Glutamatergic neuron (in vitro differentiated cells): ENCODE measurements around the gene CCDC192. TPM values are rescaled to one million over a fixed set of nuclear protein-coding genes. Genes with fewer than 3 reads are reported as not detected.
"Not testable (repeated sequence)": the region's sequence is repeated elsewhere in the genome, so short reads cannot be mapped to it uniquely, and the experiment has no call there.

Source experiments
- DNase-seq: peaks from one replicate; pipeline ENCODE4 v3.0.0; 2022
- H3K27ac Mint-ChIP-seq: one replicate; pipeline ENCODE4 v1.8.0; 2020; ENCODE audit warnings: mild to moderate bottlenecking, mixed read lengths, inconsistent platforms; ENCODE audit not compliant: unreplicated experiment
- H3K27me3 Mint-ChIP-seq: one replicate; pipeline ENCODE4 v1.8.0; 2020; ENCODE audit warnings: mild to moderate bottlenecking, moderate library complexity, mixed read lengths, inconsistent platforms; ENCODE audit not compliant: unreplicated experiment
- H3K36me3 Mint-ChIP-seq: one replicate; pipeline ENCODE4 v1.8.0; 2020; ENCODE audit warnings: mild to moderate bottlenecking, mixed read lengths, inconsistent platforms; ENCODE audit not compliant: unreplicated experiment
- H3K4me1 Mint-ChIP-seq: one replicate; pipeline ENCODE4 v1.8.0; 2020; ENCODE audit warnings: mild to moderate bottlenecking, low read depth, mixed read lengths, inconsistent platforms; ENCODE audit not compliant: unreplicated experiment
- H3K4me3 Mint-ChIP-seq: one replicate; pipeline ENCODE4 v1.8.0; 2020; ENCODE audit warnings: mild to moderate bottlenecking, mixed read lengths, inconsistent platforms; ENCODE audit not compliant: unreplicated experiment
- H3K9me3 Mint-ChIP-seq: one replicate; pipeline ENCODE4 v1.8.0; 2020; ENCODE audit warnings: mild to moderate bottlenecking, moderate library complexity, mixed read lengths, inconsistent platforms; ENCODE audit not compliant: unreplicated experiment
- CTCF ChIP-seq: fragments of 200-600 bp; sonication (generic); IDR thresholded peaks from one replicate; pipeline ENCODE4 v1.5.0; 2021; ENCODE audit not compliant: partially characterized antibody, unreplicated experiment
- total RNA-seq: library from RNA; stranded (reverse); fragmentation: NEBNext Ultra II Directional; extraction: Animal tissue kit (Norgen Biotek cat#: 25700); gene quantifications from one replicate; pipeline ENCODE4 v1.2.1, GENCODE V29; 2021; ENCODE audit not compliant: unreplicated experiment

CCDC192 gene
- total RNA-seq, 1 donor from 2014 or later, result not detected

GRCh38 chr5:127718181-127718580, 15.0 kb downstream of the CCDC192 start:
- peaks cover 22% of the 10 kb centered on the region for H3K36me3 Mint-ChIP-seq
- peaks cover 5% of the 10 kb centered on the region for H3K4me1 Mint-ChIP-seq
- no peaks in the 10 kb centered on the region for H3K9me3 Mint-ChIP-seq
- DNase-seq, result no peak
- H3K27me3 Mint-ChIP-seq, result no peaks in the 10 kb centered on the region
- H3K4me3 Mint-ChIP-seq, result no peak overlapping the region
- peak overlapping the region; percentile 36 for H3K27ac Mint-ChIP-seq
- no peak for TF ChIP-seq CTCF

- H3K4me1 Mint-ChIP-seq, result no peaks in the 10 kb centered on the region
- DNase-seq, result no peak
- H3K36me3 Mint-ChIP-seq, result peaks cover 15% of the 10 kb centered on the region
- H3K27ac Mint-ChIP-seq, result no peak overlapping the region
- no peaks in the 10 kb centered on the region for H3K9me3 Mint-ChIP-seq
- H3K4me3 Mint-ChIP-seq, result no peak overlapping the region
- H3K27me3 Mint-ChIP-seq, result no peaks in the 10 kb centered on the region
- TF ChIP-seq CTCF, result no peak
Observed at GRCh38 chr5:127723571-127723970, 20.4 kb downstream of the CCDC192 start.

- Mint-ChIP-seq H3K27ac (no peak overlapping the region), H3K27me3 (no peaks in the 10 kb centered on the region), H3K9me3 (no peaks in the 10 kb centered on the region), H3K4me3 (no peak overlapping the region), H3K4me1 (no peaks in the 10 kb centered on the region), H3K36me3 (peaks cover 9% of the 10 kb centered on the region)
- DNase-seq, result no peak
- TF ChIP-seq CTCF, result no peak
Observed at GRCh38 chr5:127725673-127726072, 22.5 kb downstream of the CCDC192 start.

GRCh38 chr5:127732963-127733362, 29.8 kb downstream of the CCDC192 start:
- Mint-ChIP-seq H3K4me3 (no peak overlapping the region), H3K4me1 (no peaks in the 10 kb centered on the region), H3K36me3 (no peaks in the 10 kb centered on the region), H3K27ac (no peak overlapping the region), H3K27me3 (peaks cover 1% of the 10 kb centered on the region), H3K9me3 (peaks cover 2% of the 10 kb centered on the region)
- no peak for TF ChIP-seq CTCF
- no peak for DNase-seq

GRCh38 chr5:127739348-127739747, 36.2 kb downstream of the CCDC192 start:
- not testable (repeated sequence) for H3K4me1 Mint-ChIP-seq, H3K27me3 Mint-ChIP-seq, H3K9me3 Mint-ChIP-seq, H3K36me3 Mint-ChIP-seq
- peak; percentile 48 for DNase-seq
- peak overlapping the region; percentile 77 for H3K4me3 Mint-ChIP-seq
- H3K27ac Mint-ChIP-seq, result peak overlapping the region; percentile 82

- Mint-ChIP-seq H3K4me3 (peak overlapping the region; percentile 77), H3K36me3 (peaks cover 4% of the 10 kb centered on the region), H3K27ac (peak overlapping the region; percentile 82), H3K4me1 (no peaks in the 10 kb centered on the region), H3K9me3 (peaks cover 2% of the 10 kb centered on the region), H3K27me3 (peaks cover 3% of the 10 kb centered on the region)
- TF ChIP-seq CTCF, result no peak
- DNase-seq, result no peak
Observed at GRCh38 chr5:127739807-127740384, 36.7 kb downstream of the CCDC192 start.
